ENCODE data around the gene KIRREL3.
"Not testable (repeated sequence)": the region's sequence is repeated elsewhere in the genome, so short reads cannot be mapped to it uniquely, and the experiment has no call there.

The KIRREL3 gene

DNA sequence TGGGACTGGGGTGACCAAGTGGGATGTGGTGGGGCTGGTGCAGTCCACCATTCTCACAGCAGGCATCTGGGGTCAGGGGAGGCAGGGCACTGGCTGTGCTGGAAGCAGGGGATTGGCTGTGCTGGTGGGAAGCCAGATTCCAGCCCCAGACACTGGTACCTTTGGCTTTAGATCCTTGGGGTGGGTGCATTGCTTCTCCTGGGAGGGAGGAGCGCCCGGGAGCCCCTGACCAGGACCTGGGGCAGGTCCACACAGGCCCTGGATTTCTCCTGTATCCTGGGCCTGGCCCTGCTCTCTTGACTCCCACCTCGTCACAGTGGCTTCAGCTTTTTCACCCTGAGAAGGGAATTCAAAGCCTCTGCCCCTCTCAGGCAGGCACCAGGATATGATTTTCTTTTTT lies 606.5 kb downstream of the KIRREL3 start:
- no peak for DNase-seq (ENCODE audit: low read depth, low spot score)
- H3K27ac ChIP-seq = no peak overlapping the region
- no peaks in the 10 kb centered on the region for H3K9me3 ChIP-seq (ENCODE audit: low read depth, low read length)
- H3K4me3 ChIP-seq = no peak overlapping the region
- H3K9ac ChIP-seq (ENCODE audit: insufficient read length) = no peak overlapping the region
- no peaks in the 10 kb centered on the region for H3K36me3 ChIP-seq (ENCODE audit: insufficient read depth, low read length)
- no peak for TF ChIP-seq FOXP2 (optimal IDR thresholded peaks at IDR 0.05; ENCODE audit: control extremely low read depth, extremely low read length, insufficient read depth)
- no peak for TF ChIP-seq EZH2 (IDR thresholded peaks at IDR 0.05)
- no peak for TF ChIP-seq POLR2AphosphoS5 (IDR thresholded peaks at IDR 0.05; ENCODE audit: borderline replicate concordance, low read depth, low read length)

DNA sequence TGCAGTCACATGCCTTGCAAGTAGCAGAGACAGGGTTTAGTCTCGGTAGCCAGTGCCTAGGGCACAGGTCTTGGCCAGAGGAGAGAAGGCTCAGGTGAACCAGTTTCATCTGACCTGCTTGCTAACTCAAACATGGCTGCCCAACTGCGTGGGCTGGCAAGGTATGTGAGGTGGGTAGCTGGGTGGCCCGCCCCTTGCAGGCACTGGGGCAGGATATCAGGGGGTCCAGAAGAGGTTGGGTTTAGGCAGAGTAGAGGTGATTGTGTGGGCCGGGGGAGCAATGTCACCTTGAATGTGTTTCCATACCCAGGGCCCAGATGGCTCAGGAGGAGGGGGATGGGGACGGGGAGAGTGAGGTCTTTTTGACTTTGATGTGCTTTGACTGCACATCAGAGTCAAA lies 607.4 kb downstream of the KIRREL3 start:
- H3K27ac ChIP-seq = no peak overlapping the region
- H3K9ac ChIP-seq (ENCODE audit: insufficient read length) = no peak overlapping the region
- H3K4me3 ChIP-seq = no peak overlapping the region
- H3K36me3 ChIP-seq (ENCODE audit: insufficient read depth, low read length) = no peaks in the 10 kb centered on the region
- DNase-seq (ENCODE audit: low read depth, low spot score) = no peak
- no peak for TF ChIP-seq EZH2 (IDR thresholded peaks at IDR 0.05)
- TF ChIP-seq FOXP2 (optimal IDR thresholded peaks at IDR 0.05; ENCODE audit: control extremely low read depth, extremely low read length, insufficient read depth) = no peak
- no peak for TF ChIP-seq POLR2AphosphoS5 (IDR thresholded peaks at IDR 0.05; ENCODE audit: borderline replicate concordance, low read depth, low read length)
- no peaks in the 10 kb centered on the region for H3K9me3 ChIP-seq (ENCODE audit: low read depth, low read length)

DNA sequence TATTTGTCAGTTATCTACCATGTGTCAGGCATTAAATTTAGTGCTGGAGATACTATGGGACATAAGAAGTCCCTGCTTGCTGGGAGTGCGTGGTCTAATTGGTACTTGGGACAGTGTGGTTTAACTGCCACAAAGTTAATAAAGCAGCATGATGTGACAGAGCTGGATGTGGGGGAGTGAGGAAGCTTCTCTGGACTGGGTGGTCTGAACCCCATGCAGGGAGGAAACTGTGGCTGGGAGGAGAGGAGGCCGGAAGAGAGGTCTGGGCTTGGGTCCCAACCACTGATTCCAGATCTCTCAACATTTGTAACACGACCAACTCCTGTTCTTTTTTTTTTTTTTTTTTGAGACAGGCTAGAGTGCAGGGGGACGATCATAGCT lies 607.9 kb downstream of the KIRREL3 start:
- H3K4me3 ChIP-seq = no peak overlapping the region
- TF ChIP-seq FOXP2 (optimal IDR thresholded peaks at IDR 0.05; ENCODE audit: control extremely low read depth, extremely low read length, insufficient read depth) (no peak), POLR2AphosphoS5 (IDR thresholded peaks at IDR 0.05; ENCODE audit: borderline replicate concordance, low read depth, low read length) (no peak), EZH2 (IDR thresholded peaks at IDR 0.05) (no peak)
- no peak for DNase-seq (ENCODE audit: low read depth, low spot score)
- no peak overlapping the region for H3K9ac ChIP-seq (ENCODE audit: insufficient read length)
- no peak overlapping the region for H3K27ac ChIP-seq
- no peaks in the 10 kb centered on the region for H3K36me3 ChIP-seq (ENCODE audit: insufficient read depth, low read length)
- H3K9me3 ChIP-seq (ENCODE audit: low read depth, low read length) = no peaks in the 10 kb centered on the region

DNA sequence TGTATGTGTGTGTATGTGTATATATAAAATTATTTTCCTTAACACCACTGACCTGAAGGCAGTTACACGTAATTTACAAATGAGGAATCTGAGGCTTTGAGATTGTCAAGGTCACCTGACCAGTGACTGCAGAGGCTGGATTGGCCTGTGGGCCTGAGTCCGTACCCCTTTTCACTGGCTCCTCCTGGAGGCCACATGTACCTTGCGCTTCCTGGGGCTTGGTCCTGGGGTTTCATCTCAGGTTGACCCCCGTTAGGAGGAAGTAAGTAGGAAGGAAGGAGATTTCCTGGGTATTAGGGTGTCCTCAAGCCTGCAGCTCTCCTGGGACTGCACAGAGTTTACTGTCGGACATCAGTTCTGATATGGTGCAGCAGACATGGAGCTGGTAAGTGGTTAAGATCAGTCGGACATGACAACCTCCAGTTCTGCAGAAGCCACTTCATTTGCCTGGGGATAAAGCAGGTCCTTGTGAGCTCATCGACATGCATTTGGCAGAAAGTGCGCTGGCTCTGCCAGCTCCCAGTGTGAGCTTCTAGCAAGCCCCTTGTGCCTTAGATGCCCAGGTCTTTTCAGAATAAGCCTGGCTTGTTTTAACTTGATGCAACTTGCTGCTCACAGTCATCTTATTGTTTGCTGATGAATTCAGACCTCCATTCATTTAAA lies 608.5 kb downstream of the KIRREL3 start:
- Histone ChIP-seq H3K36me3 (ENCODE audit: insufficient read depth, low read length) (no peaks in the 10 kb centered on the region), H3K4me3 (no peak overlapping the region), H3K9me3 (ENCODE audit: low read depth, low read length) (no peaks in the 10 kb centered on the region), H3K27ac (no peak overlapping the region), H3K9ac (ENCODE audit: insufficient read length) (no peak overlapping the region)
- no peak for DNase-seq (ENCODE audit: low read depth, low spot score)
- no peak for TF ChIP-seq POLR2AphosphoS5 (IDR thresholded peaks at IDR 0.05; ENCODE audit: borderline replicate concordance, low read depth, low read length)
- no peak for TF ChIP-seq EZH2 (IDR thresholded peaks at IDR 0.05)
- TF ChIP-seq FOXP2 (optimal IDR thresholded peaks at IDR 0.05; ENCODE audit: control extremely low read depth, extremely low read length, insufficient read depth) = no peak

DNA sequence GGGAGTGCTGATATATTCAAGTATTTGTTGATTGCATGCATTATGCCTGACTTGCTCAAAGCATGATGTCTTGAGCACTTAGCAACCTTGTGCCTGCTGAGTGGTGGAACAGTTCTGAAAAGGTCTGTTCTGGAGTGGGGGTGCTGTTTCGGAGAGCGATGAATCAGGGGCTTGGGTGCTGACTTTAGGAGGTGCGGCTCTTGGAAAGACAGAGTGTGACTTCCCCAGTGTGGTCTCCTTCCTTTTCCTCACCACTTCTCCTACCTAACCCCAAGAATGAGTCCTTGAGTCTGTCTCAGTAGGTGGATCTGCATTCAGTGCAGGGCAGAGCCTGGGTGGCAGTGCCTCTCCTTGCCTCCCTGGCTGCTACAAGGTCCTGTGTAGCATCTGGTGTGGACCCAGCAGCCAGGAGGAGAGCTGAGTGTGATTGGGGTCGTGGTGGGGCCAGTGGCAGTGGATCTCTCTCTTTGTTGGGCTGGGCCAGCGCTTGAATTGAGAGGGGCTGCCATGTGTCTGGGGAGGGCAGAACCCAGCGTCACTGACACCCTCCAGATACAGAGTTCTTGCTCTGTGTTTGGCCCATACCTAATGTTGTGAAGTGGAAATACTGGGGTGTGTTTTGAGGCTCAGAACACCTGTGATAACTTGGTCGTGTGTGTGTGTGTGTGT lies 609.1 kb downstream of the KIRREL3 start:
- TF ChIP-seq POLR2AphosphoS5 (IDR thresholded peaks at IDR 0.05; ENCODE audit: borderline replicate concordance, low read depth, low read length) = no peak
- no peak for TF ChIP-seq EZH2 (IDR thresholded peaks at IDR 0.05)
- no peak for TF ChIP-seq FOXP2 (optimal IDR thresholded peaks at IDR 0.05; ENCODE audit: control extremely low read depth, extremely low read length, insufficient read depth)
- Histone ChIP-seq H3K9ac (ENCODE audit: insufficient read length) (no peak overlapping the region), H3K4me3 (no peak overlapping the region), H3K27ac (no peak overlapping the region), H3K36me3 (ENCODE audit: insufficient read depth, low read length) (no peaks in the 10 kb centered on the region), H3K9me3 (ENCODE audit: low read depth, low read length) (no peaks in the 10 kb centered on the region)
- DNase-seq (ENCODE audit: low read depth, low spot score) = no peak

DNA sequence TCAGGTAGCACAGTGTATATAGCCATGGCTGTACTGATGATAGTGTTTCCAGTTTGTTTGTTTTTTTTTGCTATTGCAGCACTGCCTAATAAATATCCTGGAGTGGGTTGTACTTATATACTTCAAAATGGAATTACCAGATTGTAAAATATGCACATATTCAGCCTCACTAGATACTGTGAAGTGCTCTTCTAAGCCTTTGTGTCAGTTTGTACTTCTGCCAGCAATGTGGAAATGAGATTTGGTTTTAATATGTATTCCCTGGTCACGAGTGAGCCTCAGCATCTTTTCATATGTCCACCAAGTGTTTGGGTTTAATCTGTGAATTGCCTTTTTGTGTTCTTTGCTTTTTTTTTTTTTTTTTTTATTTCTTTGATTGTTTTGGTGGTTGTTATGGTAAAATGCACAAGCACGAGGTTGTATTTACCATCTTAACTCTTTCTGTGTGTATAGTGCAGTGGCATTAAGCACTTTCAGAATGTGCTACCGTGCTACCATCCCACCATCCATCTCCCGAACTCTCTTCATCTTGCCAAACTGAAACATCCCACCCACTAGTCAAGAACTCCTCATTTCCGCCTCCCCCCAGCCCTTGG lies 610.2 kb downstream of the KIRREL3 start:
- Histone ChIP-seq H3K4me3 (no peak overlapping the region), H3K9me3 (ENCODE audit: low read depth, low read length) (no peaks in the 10 kb centered on the region), H3K36me3 (ENCODE audit: insufficient read depth, low read length) (no peaks in the 10 kb centered on the region), H3K27ac (no peak overlapping the region), H3K9ac (ENCODE audit: insufficient read length) (no peak overlapping the region)
- DNase-seq (ENCODE audit: low read depth, low spot score) = no peak
- TF ChIP-seq POLR2AphosphoS5 (IDR thresholded peaks at IDR 0.05; ENCODE audit: borderline replicate concordance, low read depth, low read length) = no peak
- TF ChIP-seq EZH2 (IDR thresholded peaks at IDR 0.05) = no peak
- TF ChIP-seq FOXP2 (optimal IDR thresholded peaks at IDR 0.05; ENCODE audit: control extremely low read depth, extremely low read length, insufficient read depth) = no peak

DNA sequence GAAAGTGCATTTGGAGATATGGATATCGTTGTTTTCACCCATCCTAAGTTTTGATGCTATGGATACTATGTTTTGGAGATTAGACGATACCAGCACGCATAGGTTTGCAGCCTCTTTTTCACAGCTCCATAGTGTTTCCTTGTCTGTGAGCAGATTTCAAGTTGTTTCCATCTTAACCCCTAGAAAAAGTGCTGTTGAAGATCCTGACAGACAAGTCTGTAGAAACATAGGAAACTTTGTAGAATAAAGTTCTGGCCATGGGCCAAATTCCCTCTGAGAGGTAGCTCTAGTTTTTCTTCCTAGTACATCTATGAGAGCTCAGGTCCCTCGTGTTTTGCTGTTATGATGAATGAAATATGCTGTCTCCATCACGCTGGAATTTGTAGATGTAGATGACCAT lies 612.7 kb downstream of the KIRREL3 start:
- Histone ChIP-seq H3K4me3 (no peak overlapping the region), H3K9ac (ENCODE audit: insufficient read length) (no peak overlapping the region), H3K36me3 (ENCODE audit: insufficient read depth, low read length) (no peaks in the 10 kb centered on the region), H3K27ac (no peak overlapping the region), H3K9me3 (ENCODE audit: low read depth, low read length) (no peaks in the 10 kb centered on the region)
- DNase-seq (ENCODE audit: low read depth, low spot score) = no peak
- TF ChIP-seq EZH2 (IDR thresholded peaks at IDR 0.05) (no peak), FOXP2 (optimal IDR thresholded peaks at IDR 0.05; ENCODE audit: control extremely low read depth, extremely low read length, insufficient read depth) (no peak), POLR2AphosphoS5 (IDR thresholded peaks at IDR 0.05; ENCODE audit: borderline replicate concordance, low read depth, low read length) (no peak)

DNA sequence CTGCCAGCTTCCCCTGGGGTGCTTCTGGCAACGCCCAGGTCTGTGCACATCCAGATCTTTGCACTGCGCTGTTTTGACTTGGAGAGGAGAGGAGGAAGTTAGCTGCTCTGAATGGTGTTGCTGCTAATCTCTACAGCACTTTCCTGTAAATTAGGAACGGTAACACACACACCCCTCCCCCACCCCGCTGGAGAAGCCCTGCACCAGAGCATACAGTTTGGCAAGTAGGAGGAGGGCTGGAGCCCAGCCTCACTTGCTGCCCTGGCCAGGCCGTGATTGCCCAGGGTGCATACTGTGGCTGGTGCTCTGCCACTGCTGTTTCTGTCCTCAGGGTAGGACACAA lies 613.9 kb downstream of the KIRREL3 start:
- DNase-seq (ENCODE audit: low read depth, low spot score); H3K4me3 ChIP-seq; H3K9me3 ChIP-seq (ENCODE audit: low read depth, low read length); H3K27ac ChIP-seq; H3K9ac ChIP-seq (ENCODE audit: insufficient read length); H3K36me3 ChIP-seq (ENCODE audit: insufficient read depth, low read length): not testable (repeated sequence)

Data from SK-N-MC (cell line).